Inferior parietal cortex (tissue), 1 donor: ENCODE measurements around the gene C6orf62.
"Not testable (repeated sequence)": the region's sequence is repeated elsewhere in the genome, so short reads cannot be mapped to it uniquely, and the experiment has no call there.

ENCODE experiments used
- DNase-seq: peaks from one replicate; pipeline ENCODE4 v3.0.0-alpha.2; 2016; ENCODE audit errors: extremely low spot score

The C6orf62 gene

GRCh38 chr6:24668066-24668996 is 50.6 kb downstream of the C6orf62 start:
- DNase-seq: peak; percentile 52

- peak; percentile 34 for DNase-seq
These were observed 51.6 kb downstream of the C6orf62 start for GRCh38 chr6:24667378-24667803.

- DNase-seq: peak; percentile 97
These were observed 52.1 kb downstream of the C6orf62 start, which contains the start of the genes ACOT13 and TDP2 for GRCh38 chr6:24666641-24667377. ACOT13 (plus strand) TSS chr6:24667077; CDS start chr6:24667264, 187 bp downstream. TDP2 (minus strand) TSS chr6:24666899; CDS start chr6:24666862, 37 bp downstream.

GRCh38 chr6:24666097-24666640 is 52.8 kb downstream of the C6orf62 start:
- DNase-seq: peak; percentile 19

GRCh38 chr6:24664046-24664987 is 54.6 kb downstream of the C6orf62 start:
- DNase-seq: no peak

- DNase-seq: no peak
These were observed 55.8 kb downstream of the C6orf62 start for GRCh38 chr6:24663189-24663588.

- DNase-seq: no peak
These were observed 56.7 kb downstream of the C6orf62 start for GRCh38 chr6:24662236-24662635.

GRCh38 chr6:24661759-24662158 is 57.2 kb downstream of the C6orf62 start:
- not testable (repeated sequence) for DNase-seq

- no peak for DNase-seq
These were observed 58.8 kb downstream of the C6orf62 start for GRCh38 chr6:24660105-24660504.

GRCh38 chr6:24659561-24659960 is 59.4 kb downstream of the C6orf62 start:
- DNase-seq: no peak

GRCh38 chr6:24658573-24659560 is 60.1 kb downstream of the C6orf62 start:
- DNase-seq: no peak

- DNase-seq: no peak
These were observed 63.7 kb downstream of the C6orf62 start for GRCh38 chr6:24655215-24655614.
